ENCODE data around the gene MCRS1. TPM values are rescaled to one million over a fixed set of nuclear protein-coding genes. Genes with fewer than 3 reads are reported as not detected.
"Not testable (repeated sequence)": the region's sequence is repeated elsewhere in the genome, so short reads cannot be mapped to it uniquely, and the experiment has no call there.

The MCRS1 gene, protein sequence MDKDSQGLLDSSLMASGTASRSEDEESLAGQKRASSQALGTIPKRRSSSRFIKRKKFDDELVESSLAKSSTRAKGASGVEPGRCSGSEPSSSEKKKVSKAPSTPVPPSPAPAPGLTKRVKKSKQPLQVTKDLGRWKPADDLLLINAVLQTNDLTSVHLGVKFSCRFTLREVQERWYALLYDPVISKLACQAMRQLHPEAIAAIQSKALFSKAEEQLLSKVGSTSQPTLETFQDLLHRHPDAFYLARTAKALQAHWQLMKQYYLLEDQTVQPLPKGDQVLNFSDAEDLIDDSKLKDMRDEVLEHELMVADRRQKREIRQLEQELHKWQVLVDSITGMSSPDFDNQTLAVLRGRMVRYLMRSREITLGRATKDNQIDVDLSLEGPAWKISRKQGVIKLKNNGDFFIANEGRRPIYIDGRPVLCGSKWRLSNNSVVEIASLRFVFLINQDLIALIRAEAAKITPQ
- 100 to 1,000 TPM in 1 of 3 donors, 10 to 100 TPM in 2; 76.3 to 101 (median 88.2) TPM for polyA plus RNA-seq

DNA sequence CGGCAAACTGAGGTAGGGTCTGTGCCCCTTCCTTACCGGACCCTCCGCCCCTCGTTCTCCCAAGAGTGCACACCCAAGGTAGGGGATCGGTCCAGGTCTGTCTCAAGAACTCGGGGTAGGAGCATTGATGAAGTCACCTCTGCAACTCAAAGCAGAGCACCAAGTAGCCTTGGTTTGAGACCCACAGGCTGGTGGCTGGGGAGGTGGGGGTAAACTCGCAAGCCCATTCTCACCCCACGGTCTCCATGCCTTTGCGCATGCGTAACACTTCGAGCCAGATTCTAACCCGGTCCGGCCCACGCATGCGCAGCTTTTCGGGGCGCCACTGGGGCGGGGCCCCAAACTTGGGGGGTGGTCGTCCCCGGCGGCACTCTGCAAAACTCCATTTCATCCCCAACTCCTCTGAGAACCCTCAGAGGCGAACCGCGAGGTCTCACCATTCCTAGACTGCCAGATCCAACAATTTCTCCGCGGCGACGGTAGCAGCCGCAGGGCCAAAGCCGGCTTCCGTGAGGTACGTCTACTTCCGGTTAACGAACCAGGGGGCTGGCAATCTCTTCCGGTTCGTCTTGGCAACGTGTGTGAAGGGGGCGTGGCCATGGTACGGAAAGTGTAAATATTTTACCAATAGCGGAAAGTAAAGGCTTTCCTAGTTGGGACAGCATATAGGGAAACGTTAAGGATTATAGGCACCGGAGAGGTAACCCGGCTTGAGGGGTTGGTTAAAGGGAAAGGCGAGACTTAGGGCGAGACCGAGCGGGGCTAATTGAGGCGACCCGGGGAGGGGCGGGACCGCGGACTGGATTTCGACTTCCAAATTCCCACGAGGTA is at the start of gene MCRS1:
MCRS1 (minus strand) TSS at position 532 of the 831 bp plus-strand sequence. CDS start 1,411 bp downstream, outside the sequence.
- peaks cover 0 to 8% (median 0%) of the 10 kb centered on the region in 3 donors for H3K36me3 Mint-ChIP-seq
- DNase-seq = peak; percentile 88 to 93 (median 91)
- H3K4me1 Mint-ChIP-seq = peaks cover 55 to 71% of the 10 kb centered on the region in 2 donors
- H3K9me3 Mint-ChIP-seq = no peaks in the 10 kb centered on the region
- H3K4me3 Mint-ChIP-seq = peak within 1 kb of the TSS; percentile 97 to 100 (median 99)
- H3K27ac Mint-ChIP-seq = peak within 1 kb of the TSS; percentile 92 to 100 (median 98)
- peaks cover 6 to 11% (median 8%) of the 10 kb centered on the region in 3 donors for H3K27me3 Mint-ChIP-seq (ENCODE audit: low read depth in 3 of 3)

DNA sequence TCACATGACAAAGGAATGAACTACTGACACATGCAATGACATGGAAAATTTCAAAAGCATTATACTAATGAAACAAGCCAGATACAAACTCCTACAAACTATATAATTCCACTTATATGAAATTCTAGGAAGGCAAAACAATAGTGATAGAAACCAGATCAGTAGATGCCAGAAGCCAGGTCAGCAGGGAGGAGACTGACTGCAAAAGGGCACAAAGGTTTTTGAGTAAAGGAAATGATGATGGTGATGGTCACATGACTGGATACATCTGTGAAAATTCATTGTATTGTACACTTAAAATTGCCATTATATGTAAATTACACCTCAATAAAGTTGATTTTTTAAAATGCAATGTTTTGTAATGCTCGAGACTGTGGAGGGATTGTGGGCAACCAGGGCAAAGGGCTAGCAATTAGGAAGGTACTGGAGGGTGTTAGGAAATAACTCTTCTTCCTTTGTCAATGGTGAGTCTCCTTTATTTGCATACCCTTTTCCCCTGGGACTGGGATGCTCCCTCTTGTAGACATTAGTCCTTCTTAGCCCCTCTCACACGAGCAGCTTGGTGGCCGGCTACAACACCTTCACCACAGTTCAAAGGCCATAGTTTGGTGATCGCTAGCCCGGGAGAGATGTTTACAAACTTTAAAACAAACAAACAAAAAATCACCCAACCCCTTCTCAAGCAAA is 48.7 kb upstream of the MCRS1 start:
- H3K9me3 Mint-ChIP-seq = peaks cover 0 to 2% (median 0%) of the 10 kb centered on the region in 6 donors
- no peak overlapping the region for H3K4me3 Mint-ChIP-seq
- no peak for DNase-seq
- H3K36me3 Mint-ChIP-seq = no peaks in the 10 kb centered on the region
- peaks cover 11 to 12% of the 10 kb centered on the region in 2 donors for H3K4me1 Mint-ChIP-seq
- peaks cover 5 to 15% (median 11%) of the 10 kb centered on the region in 3 donors for H3K27me3 Mint-ChIP-seq (ENCODE audit: low read depth in 3 of 3)
- H3K27ac Mint-ChIP-seq = no peak overlapping the region

DNA sequence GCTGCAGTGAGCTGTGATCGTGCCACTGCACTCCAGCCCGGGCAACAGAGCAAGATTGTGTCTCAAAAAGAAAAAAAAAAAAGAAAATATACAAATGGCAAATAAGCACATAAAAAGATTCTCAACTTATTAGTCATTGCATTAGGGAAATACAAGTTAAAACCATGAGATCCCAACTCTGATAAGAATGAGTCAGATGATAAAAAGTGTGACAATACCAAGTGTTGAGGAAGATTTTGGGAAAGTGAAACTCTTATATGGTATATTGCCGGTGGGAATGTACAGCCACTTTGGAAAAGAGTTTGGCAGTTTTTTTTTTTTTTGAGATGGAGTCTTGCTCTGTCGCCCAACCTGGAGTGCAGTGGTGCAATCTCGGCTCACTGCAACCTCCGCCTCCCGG is 47.8 kb upstream of the MCRS1 start:
- Mint-ChIP-seq H3K4me1 (peaks cover 2% of the 10 kb centered on the region in 2 donors), H3K4me3 (no peak overlapping the region), H3K27me3 (ENCODE audit: low read depth in 3 of 3) (peaks cover 5 to 13% (median 11%) of the 10 kb centered on the region in 3 donors), H3K27ac (no peak overlapping the region), H3K9me3 (peaks cover 0 to 2% (median 0%) of the 10 kb centered on the region in 6 donors), H3K36me3 (no peaks in the 10 kb centered on the region)
- no peak for DNase-seq

DNA sequence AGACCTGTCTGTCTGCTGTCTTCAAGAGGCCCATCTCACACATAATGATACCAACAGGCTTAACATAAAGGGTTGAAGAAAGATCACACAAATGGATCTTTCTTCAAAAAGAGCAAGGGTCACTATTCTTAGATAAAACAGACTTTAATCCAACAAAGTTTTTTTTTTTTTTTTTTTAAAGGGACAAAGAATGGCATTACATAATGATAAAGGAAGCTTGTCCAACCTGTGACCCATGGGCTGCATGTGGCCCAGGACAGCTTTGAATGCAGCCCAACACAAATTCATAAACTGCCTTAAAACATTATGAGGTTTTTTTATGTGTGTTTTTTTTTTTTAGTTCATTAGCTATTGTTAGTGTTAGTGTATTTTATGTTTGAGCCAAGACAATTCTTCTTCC is 44.3 kb upstream of the MCRS1 start:
- no peak overlapping the region for H3K4me3 Mint-ChIP-seq
- no peaks in the 10 kb centered on the region for H3K36me3 Mint-ChIP-seq
- H3K4me1 Mint-ChIP-seq = no peaks in the 10 kb centered on the region
- H3K27ac Mint-ChIP-seq = no peak overlapping the region
- no peak for DNase-seq
- H3K27me3 Mint-ChIP-seq (ENCODE audit: low read depth in 3 of 3) = peaks cover 4 to 13% (median 10%) of the 10 kb centered on the region in 3 donors
- peaks cover 0 to 8% (median 6%) of the 10 kb centered on the region in 6 donors for H3K9me3 Mint-ChIP-seq

DNA sequence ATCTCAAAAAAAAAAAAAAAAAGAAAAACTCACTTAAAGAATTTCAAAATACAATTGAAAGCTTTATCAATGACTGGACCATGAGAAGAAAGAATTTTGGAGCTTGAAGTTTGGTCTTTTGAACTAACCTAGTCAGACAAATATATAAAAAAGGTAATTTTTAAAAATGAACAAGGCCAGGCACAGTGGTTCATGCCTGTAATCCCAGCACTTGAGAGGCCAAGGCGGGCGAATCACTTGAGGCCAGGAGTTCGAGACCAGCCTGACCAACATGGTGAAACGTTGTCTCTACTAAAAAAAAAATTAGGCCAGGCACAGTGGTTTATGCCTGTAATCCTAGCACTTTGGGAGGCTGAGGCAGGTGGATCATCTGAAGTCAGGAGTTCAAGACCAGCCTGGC is 42.8 kb upstream of the MCRS1 start:
- H3K4me1 Mint-ChIP-seq, H3K27ac Mint-ChIP-seq: not testable (repeated sequence)

DNA sequence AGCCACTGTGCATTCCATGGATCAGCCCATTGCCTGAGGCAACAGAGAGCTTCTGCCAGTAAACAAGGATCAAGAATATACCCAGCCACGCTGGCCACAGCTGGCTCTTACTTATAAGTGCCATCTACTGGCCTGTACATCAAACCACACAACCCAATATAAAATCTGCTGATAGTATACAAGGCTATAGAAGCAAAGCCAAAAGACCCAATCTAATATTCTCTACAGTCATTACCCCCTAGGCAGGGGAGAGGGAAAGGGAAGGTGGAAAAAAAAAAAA is 41.9 kb upstream of the MCRS1 start:
- Mint-ChIP-seq H3K4me3 (no peak overlapping the region), H3K27ac (no peak overlapping the region), H3K27me3 (ENCODE audit: low read depth in 3 of 3) (peaks cover 2 to 11% (median 4%) of the 10 kb centered on the region in 3 donors), H3K36me3 (no peaks in the 10 kb centered on the region), H3K9me3 (peaks cover 0 to 8% (median 5%) of the 10 kb centered on the region in 6 donors), H3K4me1 (no peaks in the 10 kb centered on the region)
- no peak for DNase-seq

More for the DNA sequence above, 42.8 kb upstream of the MCRS1 start:
- peaks cover 4 to 15% (median 5%) of the 10 kb centered on the region in 3 donors for H3K27me3 Mint-ChIP-seq (ENCODE audit: low read depth in 3 of 3)
- DNase-seq, H3K4me3 Mint-ChIP-seq, H3K9me3 Mint-ChIP-seq, H3K36me3 Mint-ChIP-seq: not testable (repeated sequence)

DNA sequence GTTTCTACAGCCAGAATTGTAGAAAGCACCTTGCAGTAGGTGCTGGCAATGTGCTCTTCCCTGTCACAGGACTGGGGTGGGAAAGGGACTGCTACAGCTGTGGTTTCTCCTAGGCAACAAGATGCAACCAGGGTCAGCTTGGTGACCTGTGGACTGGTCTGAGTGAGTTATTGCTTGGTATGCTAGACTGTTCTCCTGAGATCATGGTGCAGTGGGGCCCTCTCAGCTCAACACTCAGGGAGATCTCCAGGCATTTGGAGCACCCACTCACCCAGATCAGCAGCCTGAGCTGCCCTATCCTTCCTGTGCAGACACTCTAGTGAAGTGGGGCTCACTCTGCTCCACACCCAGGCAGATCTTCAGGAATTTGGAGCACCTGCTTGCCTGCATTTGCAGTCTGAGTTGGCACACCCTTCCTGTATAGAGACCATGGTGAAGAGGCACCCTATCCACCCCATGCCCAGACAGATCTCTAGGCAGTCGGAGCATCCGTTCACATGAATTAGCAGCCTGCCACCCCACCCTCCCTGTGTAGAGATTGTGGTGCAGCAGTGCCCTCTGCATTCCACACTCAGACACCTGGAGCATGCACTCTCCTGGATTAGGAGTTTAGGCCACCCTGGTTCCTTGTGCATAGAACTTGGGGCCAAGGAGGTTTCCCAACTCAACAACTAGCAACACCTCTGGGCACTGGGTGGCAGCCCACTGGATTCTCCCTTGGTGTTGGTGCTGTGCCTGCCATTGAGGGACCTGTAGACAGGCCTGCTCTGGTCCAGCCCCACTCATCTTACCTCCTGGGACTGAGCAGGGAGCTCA is 41.3 kb upstream of the MCRS1 start:
- DNase-seq = no peak
- Mint-ChIP-seq H3K4me3 (no peak overlapping the region), H3K9me3 (peaks cover 0 to 8% (median 5%) of the 10 kb centered on the region in 6 donors), H3K4me1 (no peaks in the 10 kb centered on the region), H3K27me3 (ENCODE audit: low read depth in 3 of 3) (peaks cover 2 to 8% (median 4%) of the 10 kb centered on the region in 3 donors), H3K27ac (no peak overlapping the region), H3K36me3 (no peaks in the 10 kb centered on the region)

DNA sequence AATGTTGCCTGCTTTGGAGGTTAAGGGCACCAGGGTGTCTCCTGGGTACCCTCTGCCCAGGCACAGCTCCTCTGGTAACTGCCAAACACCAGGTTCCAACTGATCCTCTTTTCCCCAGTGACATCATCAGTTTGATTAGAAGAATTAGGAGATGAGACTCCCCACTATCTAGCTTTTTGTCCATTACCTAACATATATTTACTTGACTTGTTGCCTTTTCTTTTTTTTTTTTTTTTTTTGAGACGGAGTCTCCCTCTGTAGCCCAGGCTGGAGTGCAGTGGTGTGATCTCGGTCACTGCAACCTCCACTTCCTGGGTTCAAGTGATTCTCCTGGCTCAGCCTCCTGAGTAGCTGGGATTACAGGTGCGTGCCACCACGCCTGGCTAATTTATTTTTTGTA is 37.6 kb upstream of the MCRS1 start, which contains the start of gene FAM186B:
FAM186B (minus strand) TSS at position 101 of the 400 bp plus-strand sequence. CDS start 162 bp downstream, outside the sequence.
- not testable (repeated sequence) for H3K36me3 Mint-ChIP-seq; H3K4me3 Mint-ChIP-seq; H3K4me1 Mint-ChIP-seq; H3K9me3 Mint-ChIP-seq; DNase-seq; H3K27me3 Mint-ChIP-seq (ENCODE audit: low read depth in 3 of 3)
- peak within 1 kb of the TSS in 1 of 6 donors; percentile 67 for H3K27ac Mint-ChIP-seq

DNA sequence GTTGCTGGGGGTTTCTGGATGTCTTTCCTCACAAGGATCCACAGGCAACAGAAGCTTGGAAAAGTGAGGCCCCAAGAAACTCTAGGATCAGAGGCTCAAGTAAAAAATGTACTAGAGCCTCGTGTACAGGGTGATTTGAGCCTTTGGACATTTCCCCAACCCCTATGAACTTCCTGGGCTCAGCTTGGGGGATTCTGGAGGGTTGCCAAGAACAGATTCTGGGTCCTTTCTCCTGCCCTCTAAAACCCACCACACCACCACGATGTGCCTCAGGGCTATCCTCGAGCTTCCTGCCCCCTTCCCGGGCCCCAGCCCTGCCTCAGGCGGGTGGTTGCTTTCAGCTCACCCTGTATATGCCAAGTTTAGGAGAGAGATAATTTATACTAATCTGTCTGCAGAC is 36.9 kb upstream of the MCRS1 start:
- Mint-ChIP-seq H3K4me1 (no peaks in the 10 kb centered on the region), H3K27me3 (ENCODE audit: low read depth in 3 of 3) (peaks cover 0 to 4% (median 2%) of the 10 kb centered on the region in 3 donors), H3K36me3 (no peaks in the 10 kb centered on the region), H3K9me3 (peaks cover 0 to 2% (median under 1%) of the 10 kb centered on the region in 6 donors), H3K27ac (no peak overlapping the region), H3K4me3 (no peak overlapping the region)
- DNase-seq = no peak

DNA sequence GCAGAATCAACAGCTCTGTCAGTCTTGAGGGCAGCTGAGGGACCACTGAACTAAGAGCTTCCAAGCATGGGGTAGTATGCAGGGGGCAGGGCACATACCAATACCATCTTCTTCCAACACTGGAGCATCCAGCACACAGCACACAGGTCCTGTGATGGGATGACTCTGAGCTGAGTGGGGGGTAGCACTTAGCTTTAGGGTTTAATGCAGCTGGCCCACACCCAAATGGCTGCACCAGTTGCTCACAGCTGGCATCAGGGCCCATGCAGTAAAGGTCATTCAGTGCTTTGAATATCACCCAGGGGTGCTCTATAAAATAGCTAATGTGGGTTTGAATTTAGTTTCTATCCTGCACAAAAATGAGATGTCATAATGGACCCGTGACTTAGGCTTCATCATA is 35.8 kb upstream of the MCRS1 start:
- Mint-ChIP-seq H3K4me1 (no peaks in the 10 kb centered on the region), H3K36me3 (no peaks in the 10 kb centered on the region), H3K9me3 (no peaks in the 10 kb centered on the region), H3K4me3 (no peak overlapping the region), H3K27ac (no peak overlapping the region), H3K27me3 (ENCODE audit: low read depth in 3 of 3) (peaks cover 0 to 3% (median 2%) of the 10 kb centered on the region in 3 donors)
- no peak for DNase-seq

DNA sequence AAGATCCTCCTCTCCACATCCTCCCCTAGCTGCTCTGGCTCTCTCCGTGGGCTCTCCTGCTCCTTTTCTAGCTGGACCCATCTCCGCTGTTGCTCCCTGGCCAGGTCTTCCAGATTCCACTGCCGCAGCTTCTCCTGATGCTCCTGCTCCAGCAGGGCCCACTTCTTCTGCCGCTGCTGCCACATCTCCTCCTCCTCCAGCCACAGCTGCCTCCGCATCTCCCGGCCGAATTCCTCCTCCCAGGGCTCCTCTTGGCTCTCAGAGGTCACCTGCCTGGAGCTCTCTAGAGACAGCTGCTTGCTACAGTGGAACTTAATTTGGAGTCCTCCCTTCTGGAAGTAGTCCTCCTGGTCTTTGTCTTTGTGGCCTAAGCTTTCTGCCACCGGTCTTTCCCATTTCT is 32.0 kb upstream of the MCRS1 start:
- H3K36me3 Mint-ChIP-seq = no peaks in the 10 kb centered on the region
- no peak overlapping the region for H3K4me3 Mint-ChIP-seq
- no peak for DNase-seq
- peaks cover 0 to 1% (median 0%) of the 10 kb centered on the region in 3 donors for H3K27me3 Mint-ChIP-seq (ENCODE audit: low read depth in 3 of 3)
- H3K27ac Mint-ChIP-seq = no peak overlapping the region
- no peaks in the 10 kb centered on the region for H3K4me1 Mint-ChIP-seq
- H3K9me3 Mint-ChIP-seq = no peaks in the 10 kb centered on the region

DNA sequence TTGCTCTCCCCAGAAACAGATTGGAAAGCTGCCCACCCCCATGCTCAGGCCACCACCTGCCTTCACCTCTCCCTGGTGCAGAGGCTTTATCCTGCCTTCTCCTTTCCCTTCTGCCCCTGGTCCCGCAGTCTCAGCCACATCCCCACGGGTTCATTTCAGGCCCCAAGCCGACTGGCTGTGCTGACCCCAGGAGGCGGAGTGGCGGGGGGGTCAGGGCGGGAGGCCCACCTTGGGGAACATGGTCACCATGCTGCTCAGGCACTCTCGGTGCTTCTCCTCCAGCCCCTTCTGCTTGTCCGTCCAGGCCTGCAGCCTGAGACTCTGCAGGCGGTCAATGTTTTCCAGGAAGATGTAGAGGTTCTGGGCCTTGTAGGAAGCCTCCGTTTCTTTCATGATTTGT is 30.6 kb upstream of the MCRS1 start:
- Mint-ChIP-seq H3K4me3 (no peak overlapping the region), H3K27ac (no peak overlapping the region), H3K27me3 (ENCODE audit: low read depth in 3 of 3) (peaks cover 0 to 1% (median 0%) of the 10 kb centered on the region in 3 donors), H3K36me3 (no peaks in the 10 kb centered on the region), H3K9me3 (no peaks in the 10 kb centered on the region), H3K4me1 (no peaks in the 10 kb centered on the region)
- no peak for DNase-seq

Data from immature natural killer cell (primary cell).